ENCODE results near the gene DGKE.

DGKE gene

GRCh38 chr17:56892333-56892732, 58.4 kb downstream of the DGKE start:
- no peak for DNase-seq

DNA sequence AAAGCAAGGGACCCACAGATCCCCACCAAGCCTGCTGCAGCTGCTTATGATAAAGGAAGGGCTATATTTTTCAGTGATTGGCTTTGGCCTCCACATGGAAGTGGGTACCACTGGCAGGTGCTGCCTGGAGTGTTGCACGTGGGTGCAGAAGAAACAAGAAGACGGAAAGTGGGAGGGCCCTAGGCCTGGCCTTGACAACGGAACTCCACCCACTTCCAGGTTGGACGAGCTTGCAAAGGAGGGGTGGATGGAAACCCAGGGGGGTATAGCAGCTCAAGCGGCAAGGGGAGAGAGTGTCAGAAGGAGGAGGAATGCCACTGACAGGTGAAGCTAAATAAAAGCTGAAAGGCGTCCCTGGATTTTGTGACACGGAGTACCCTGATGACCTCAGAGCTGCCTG, 59.6 kb downstream of the DGKE start:
- no peak for DNase-seq

DNA sequence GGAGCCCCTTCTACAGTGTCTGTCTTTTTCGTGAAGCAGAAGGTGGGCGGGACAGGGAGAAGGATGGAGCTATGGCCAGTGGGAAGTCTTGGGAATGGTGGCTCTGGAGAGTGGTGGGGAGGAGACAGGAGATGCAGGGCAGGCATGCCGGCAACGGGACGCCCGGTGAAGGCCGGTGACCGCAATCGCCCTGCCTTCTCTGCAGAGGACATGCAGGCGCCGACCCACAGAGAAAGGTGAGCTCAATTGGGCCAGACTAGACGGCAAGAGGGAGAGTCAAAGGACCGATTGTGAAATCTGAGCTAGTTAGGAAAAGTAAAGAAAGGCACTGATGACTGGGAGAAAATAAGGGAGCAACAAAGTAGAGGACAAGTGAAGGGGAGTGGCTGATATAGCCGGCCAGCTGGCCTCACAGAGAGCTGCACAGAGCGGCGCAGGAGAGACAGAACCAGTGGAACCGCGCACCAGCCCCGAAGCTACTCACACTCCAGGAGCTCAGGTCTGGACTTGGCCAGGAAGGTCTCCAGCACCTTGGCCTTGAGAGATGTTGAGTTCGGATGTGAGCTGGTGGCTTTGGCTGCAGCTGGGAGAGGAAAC, 61.0 kb downstream of the DGKE start:
- no peak for DNase-seq

GRCh38 chr17:56896217-56896967, 62.4 kb downstream of the DGKE start:
- no peak for DNase-seq

- DNase-seq, result no peak
These were observed 63.0 kb downstream of the DGKE start for GRCh38 chr17:56896968-56897359.

DNA sequence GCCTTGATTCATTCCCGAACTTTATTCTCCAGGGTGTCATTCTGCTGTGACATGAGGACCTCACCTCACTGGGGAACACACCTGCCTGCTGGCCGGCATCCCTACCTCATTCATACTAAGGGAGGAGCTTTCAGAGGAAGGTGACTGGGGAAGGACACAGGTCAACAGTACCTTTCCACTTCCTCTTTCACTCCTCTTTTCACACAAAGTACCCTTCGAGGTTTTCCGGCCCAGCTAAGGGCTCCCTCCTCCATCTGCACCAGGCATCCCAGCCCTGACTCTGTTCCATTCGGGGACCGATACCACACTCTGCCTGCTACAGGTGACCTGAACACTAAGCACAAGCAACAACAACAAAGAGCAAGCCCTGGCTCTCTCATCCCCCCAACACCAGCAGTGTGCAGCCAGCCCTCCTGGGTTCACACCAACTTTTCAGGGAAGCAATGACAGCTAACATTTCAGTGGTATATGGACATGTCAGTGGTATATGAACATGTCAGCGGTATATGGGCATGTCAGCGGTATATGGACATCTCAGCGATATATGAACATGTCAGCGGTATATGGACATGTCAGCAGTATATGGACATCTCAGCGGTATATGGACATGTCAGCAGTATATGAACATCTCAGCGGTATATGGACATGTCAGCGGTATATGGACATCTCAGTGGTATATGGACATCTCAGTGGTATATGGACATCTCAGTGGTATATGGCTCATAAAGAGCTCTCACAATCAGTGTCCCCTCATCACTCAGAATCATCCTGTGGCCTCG, 63.9 kb downstream of the DGKE start:
- no peak for DNase-seq

DNA sequence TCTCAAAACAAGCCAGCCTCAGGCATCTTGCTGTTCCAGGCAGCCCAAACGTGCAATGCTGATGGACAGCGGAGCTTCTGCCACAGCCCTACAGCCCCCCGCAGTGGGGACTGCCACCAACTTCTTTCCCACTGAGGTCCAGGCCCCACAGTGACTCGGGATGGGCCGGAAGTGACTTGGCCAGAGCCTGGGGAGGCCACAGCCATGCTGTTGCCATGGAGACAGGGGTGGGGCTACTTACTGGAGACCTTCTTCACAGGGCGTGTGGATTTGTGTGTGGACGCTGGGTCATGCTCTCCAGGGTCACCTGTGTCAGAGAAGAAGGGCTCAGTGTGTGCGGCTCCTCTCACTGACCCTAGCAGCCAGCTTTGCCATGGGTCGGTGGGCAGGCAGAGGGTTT, 64.9 kb downstream of the DGKE start:
- DNase-seq, result no peak

GRCh38 chr17:56899403-56899802, 65.5 kb downstream of the DGKE start:
- DNase-seq, result no peak

- DNase-seq, result no peak
These were observed 68.4 kb downstream of the DGKE start for GRCh38 chr17:56902348-56902747.

- no peak for DNase-seq
These were observed 69.6 kb downstream of the DGKE start for GRCh38 chr17:56903560-56903959.

DNA sequence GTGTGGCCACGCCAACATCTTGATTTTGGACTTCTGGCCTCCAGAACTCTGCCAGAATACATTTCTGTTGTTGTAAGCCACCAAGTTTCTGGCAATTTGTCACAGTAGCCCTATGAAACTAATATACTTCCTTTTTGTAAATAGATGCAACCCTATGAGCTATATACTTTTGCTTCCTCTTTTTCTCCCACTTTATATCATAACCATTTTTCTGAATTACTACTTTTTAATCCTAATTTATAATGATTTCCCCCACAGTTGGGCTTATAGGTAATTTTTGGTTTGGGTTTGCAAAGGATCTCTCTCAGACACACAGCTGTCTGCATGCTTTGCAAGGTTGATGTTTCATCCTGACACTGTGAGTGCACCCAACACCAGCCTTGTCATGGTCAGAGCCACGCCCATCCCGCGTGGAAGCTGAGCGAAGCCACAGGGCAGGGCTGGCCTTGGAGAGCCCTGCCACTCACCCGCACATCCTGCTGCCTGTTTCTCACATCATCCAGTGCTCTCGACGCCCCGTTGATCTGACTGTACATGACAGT, 74.1 kb downstream of the DGKE start:
- DNase-seq, result peak; percentile 39

DNA sequence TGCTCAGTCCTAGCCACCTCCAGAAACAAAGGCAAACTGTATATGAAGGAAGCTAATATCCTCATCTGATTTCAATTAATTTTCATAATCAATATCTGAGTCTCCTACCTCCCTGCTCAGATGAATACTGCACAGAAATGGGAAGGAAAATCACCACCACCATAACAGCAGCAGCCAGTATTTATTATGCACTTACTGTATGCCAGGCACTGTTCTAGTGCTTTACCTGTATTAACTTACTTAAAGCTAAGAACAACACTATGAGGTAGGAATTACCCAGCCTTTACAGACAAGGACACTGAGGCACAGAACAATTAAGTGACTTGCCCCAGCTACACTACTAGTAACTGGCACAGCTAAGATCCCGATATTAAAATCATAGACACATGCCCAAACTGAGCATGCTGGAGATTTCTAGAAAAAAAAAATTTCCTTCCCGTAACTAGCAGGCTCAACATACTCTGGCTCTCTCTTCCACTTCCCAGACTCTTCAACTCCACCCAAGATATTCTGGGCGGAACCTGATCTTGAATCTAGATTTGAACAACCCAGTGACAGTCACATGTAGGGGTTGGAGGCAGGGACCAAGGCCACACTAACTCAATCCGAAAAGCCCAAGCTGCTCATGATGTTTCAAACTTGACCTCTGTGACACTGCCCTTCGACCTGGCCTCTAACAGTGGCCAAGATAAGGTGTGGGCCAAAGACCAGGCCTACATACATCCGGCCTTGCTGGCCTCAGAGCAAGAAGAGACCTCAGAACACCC, 76.0 kb downstream of the DGKE start:
- no peak for DNase-seq

GRCh38 chr17:56910509-56911235, 76.7 kb downstream of the DGKE start:
- no peak for DNase-seq

DNA sequence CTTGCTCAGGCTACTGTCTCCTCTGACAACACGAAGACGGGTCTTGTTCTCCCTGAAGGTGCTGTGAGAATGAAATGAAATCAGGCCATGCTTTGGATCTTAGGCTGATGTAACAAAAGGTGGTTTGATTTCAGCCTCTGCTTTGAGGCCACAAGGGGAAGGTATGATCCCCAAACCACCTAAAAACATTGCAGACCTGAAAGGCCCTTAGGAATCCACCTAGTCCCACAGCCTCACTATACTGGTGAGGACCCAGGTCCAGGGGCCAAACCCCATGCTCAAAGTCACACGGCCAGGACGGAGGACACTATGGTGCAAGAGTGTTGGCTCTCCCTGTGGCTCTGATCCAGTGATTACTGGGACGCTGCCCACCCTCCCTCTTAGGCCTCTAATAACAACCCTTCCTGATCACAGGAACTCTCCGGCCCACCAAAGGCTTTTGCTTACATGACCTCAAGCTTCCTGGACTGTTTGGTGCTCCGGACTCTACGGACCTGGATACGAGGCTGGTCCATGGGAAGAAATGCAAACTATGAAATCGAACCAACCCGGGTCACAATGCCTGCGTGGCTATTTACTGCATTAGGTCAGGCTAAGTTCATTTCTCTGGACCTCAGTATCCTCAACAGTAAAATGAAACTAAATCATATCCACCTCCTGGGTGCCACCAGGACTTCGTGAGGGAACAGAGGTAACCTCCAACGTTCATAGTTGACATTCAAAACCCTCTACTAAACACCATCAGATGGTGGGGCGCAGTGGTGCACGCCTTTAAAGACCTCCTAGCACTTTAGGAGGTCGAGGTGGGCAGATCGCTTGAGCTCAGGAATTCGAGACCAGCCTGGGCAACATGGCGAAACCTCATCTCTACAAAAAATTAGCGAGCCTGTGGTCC, 78.4 kb downstream of the DGKE start:
- DNase-seq, result no peak

- no peak for DNase-seq
These were observed 79.0 kb downstream of the DGKE start for GRCh38 chr17:56913000-56913311.

GRCh38 chr17:56913353-56913866, 79.5 kb downstream of the DGKE start:
- no peak for DNase-seq

GRCh38 chr17:56913867-56914580, 80.1 kb downstream of the DGKE start, which contains the start of gene TRIM25:
Gene TRIM25 (minus strand): TSS chr17:56914049. CDS start chr17:56913988, 61 bp downstream.
- peak; percentile 80 for DNase-seq

- DNase-seq, result no peak
These were observed 80.8 kb downstream of the DGKE start for GRCh38 chr17:56914581-56915273.

DNA sequence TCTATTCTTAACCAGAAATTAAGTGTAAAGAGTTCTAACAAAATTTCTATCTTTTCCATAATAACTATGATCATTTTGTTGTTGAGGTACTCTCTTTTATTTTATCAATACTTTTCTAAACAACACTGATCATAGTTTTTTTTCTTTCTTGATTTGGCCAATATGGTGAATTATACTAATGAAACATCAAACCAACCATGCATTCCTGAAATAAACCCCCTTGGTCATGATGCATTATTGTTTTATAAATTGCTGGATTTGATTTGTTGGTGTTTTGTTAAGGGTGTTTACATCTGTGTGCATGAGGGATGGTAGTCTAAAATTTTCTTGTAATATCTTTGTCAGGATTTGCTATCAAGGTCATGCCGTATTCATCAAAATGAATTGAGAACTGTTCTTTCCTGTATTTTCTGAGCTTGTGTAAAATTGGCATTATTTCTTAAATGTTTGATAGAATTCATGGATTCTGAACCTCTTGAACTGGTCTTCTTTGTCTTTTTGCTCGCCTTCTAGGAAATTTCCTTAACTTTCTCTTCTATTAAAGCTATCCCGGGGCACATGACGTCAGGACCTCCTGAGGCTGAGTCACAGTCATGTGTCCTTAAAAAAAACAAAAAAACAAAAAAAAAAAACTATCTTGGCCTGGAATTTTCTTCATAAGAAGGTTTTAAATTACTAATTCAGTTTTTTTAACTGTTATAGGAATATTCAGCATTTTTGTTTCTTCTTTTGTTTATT, 83.8 kb downstream of the DGKE start:
- no peak for DNase-seq

Data from activated effector memory CD4-positive, alpha-beta T cell treated with Interleukin-2 at 50 U/mL for 16 hours (primary cell).